GM15510 (cell line): ENCODE measurements around the gene CYB561.

Experiments
- POLR2A ChIP-seq: IDR thresholded peaks from 3 replicates; pipeline ENCODE4 v1.6.1; 2011; ENCODE audit warnings: borderline replicate concordance; ENCODE audit not compliant: insufficient read length; ENCODE audit errors: extremely low read depth

The CYB561 gene

GRCh38 chr17:63431939-63432804 is 13.9 kb downstream of the CYB561 start:
- TF ChIP-seq POLR2A, result no peak

- no peak for TF ChIP-seq POLR2A
Measured at GRCh38 chr17:63431618-63431938, 14.5 kb downstream of the CYB561 start.

GRCh38 chr17:63430223-63430622 is 15.9 kb downstream of the CYB561 start:
- no peak for TF ChIP-seq POLR2A

- no peak for TF ChIP-seq POLR2A
Measured at GRCh38 chr17:63429766-63430165, 16.3 kb downstream of the CYB561 start.

- no peak for TF ChIP-seq POLR2A
Measured at GRCh38 chr17:63426917-63427308, 19.2 kb downstream of the CYB561 start.

- TF ChIP-seq POLR2A, result no peak
Measured at GRCh38 chr17:63426041-63426916, 19.8 kb downstream of the CYB561 start.

- TF ChIP-seq POLR2A, result no peak
Measured at GRCh38 chr17:63425483-63425882, 20.6 kb downstream of the CYB561 start.

- TF ChIP-seq POLR2A, result no peak
Measured at GRCh38 chr17:63423963-63424362, 22.1 kb downstream of the CYB561 start.

GRCh38 chr17:63423251-63423950 is 22.7 kb downstream of the CYB561 start:
- no peak for TF ChIP-seq POLR2A

- TF ChIP-seq POLR2A, result no peak
Measured at GRCh38 chr17:63421681-63422645, 24.1 kb downstream of the CYB561 start.

GRCh38 chr17:63420868-63421680 is 25.0 kb downstream of the CYB561 start:
- TF ChIP-seq POLR2A, result no peak

- TF ChIP-seq POLR2A, result no peak
Measured at GRCh38 chr17:63419949-63420867, 25.9 kb downstream of the CYB561 start.

GRCh38 chr17:63419398-63419797 is 26.7 kb downstream of the CYB561 start:
- TF ChIP-seq POLR2A, result no peak

- TF ChIP-seq POLR2A, result no peak
Measured at GRCh38 chr17:63418540-63418939, 27.6 kb downstream of the CYB561 start.
